OCI-LY1 (cell line): ENCODE results near the gene WDR93.

Source experiments
- H2AFZ ChIP-seq: fragments of 200-600 bp; sonication (generic), shearing (Covaris generic); 2 replicates; pipeline ENCODE4 v1.6.0; 2014; ENCODE audit warnings: antibody characterized with exemption, mild to moderate bottlenecking, low read length
- H3F3A ChIP-seq: fragments of 200-600 bp; sonication (generic), shearing (Covaris generic); 2 replicates; pipeline ENCODE4 v1.6.0; 2014; ENCODE audit warnings: mild to moderate bottlenecking, antibody characterized with exemption, low read length, moderate library complexity; ENCODE audit not compliant: insufficient read depth
- H3K27ac ChIP-seq: fragments of 200-600 bp; sonication (generic); 2 replicates; pipeline ENCODE4 v1.5.1; 2014; ENCODE audit warnings: low read length, mixed run types, mild to moderate bottlenecking, low read depth; ENCODE audit not compliant: poor library complexity, severe bottlenecking
- H3K27me3 ChIP-seq: fragments of 200-600 bp; sonication (generic); 2 replicates; pipeline ENCODE4 v1.6.0; 2014; ENCODE audit warnings: antibody characterized with exemption, mild to moderate bottlenecking, low read length, moderate library complexity; ENCODE audit not compliant: insufficient read depth
- H3K36me3 ChIP-seq: fragments of 200-600 bp; sonication (generic); 2 replicates; pipeline ENCODE4 v1.6.1; 2014; ENCODE audit warnings: mild to moderate bottlenecking, antibody characterized with exemption, low read length, moderate library complexity, mixed read lengths; ENCODE audit not compliant: insufficient read depth
- H3K4me1 ChIP-seq: fragments of 200-600 bp; sonication (generic); 2 replicates; pipeline ENCODE4 v1.5.1; 2014; ENCODE audit warnings: mild to moderate bottlenecking, low read length, moderate library complexity; ENCODE audit not compliant: insufficient read depth, severe bottlenecking
- H3K4me2 ChIP-seq: fragments of 200-600 bp; sonication (generic), shearing (Covaris generic); 2 replicates; pipeline ENCODE4 v1.6.1; 2014; ENCODE audit warnings: low read length
- H3K4me3 ChIP-seq: fragments of 200-600 bp; sonication (generic); 2 replicates; pipeline ENCODE4 v1.5.1; 2014; ENCODE audit warnings: low read length, low read depth, mild to moderate bottlenecking, mixed read lengths; ENCODE audit not compliant: poor library complexity, severe bottlenecking
- H3K79me2 ChIP-seq: fragments of 200-600 bp; shearing (Covaris generic); 2 replicates; pipeline ENCODE4 v1.6.1; 2016; ENCODE audit warnings: mixed run types, low read length, mixed read lengths; ENCODE audit not compliant: insufficient read depth
- H3K9ac ChIP-seq: fragments of 200-600 bp; sonication (generic), shearing (Covaris generic); 2 replicates; pipeline ENCODE4 v1.6.1; 2014; ENCODE audit warnings: mild to moderate bottlenecking, low read length, mixed read lengths
- H3K9me2 ChIP-seq: fragments of 200-600 bp; sonication (generic), shearing (Covaris generic); 2 replicates; pipeline ENCODE4 v1.6.1; 2014; ENCODE audit warnings: low read depth, mild to moderate bottlenecking, low read length, mixed read lengths
- H3K9me3 ChIP-seq: fragments of 200-600 bp; shearing (Covaris generic); 2 replicates; pipeline ENCODE4 v1.6.1; 2014; ENCODE audit warnings: low read length, mixed read lengths
- H4K20me1 ChIP-seq: fragments of 200-600 bp; sonication (generic), shearing (Covaris generic); 2 replicates; pipeline ENCODE4 v1.6.0; 2016; ENCODE audit warnings: mild to moderate bottlenecking, low read length; ENCODE audit not compliant: insufficient read depth
- CTCF ChIP-seq: fragments of 200-600 bp; sonication (generic), shearing (Covaris generic); IDR thresholded peaks from 2 replicates; pipeline ENCODE4 v1.5.1; 2017; ENCODE audit warnings: mild to moderate bottlenecking, antibody characterized with exemption, low read length, moderate library complexity, mixed read lengths
- EZH2 ChIP-seq: fragments of 200-600 bp; sonication (generic), shearing (Covaris generic); IDR thresholded peaks from 2 replicates; pipeline ENCODE4 v1.8.0; 2017; ENCODE audit warnings: borderline replicate concordance, mixed run types, mild to moderate bottlenecking, antibody characterized with exemption, low read length, moderate library complexity, mixed read lengths

WDR93 gene

GRCh38 chr15:89767411-89767915 is 76.9 kb downstream of the WDR93 start:
- Histone ChIP-seq H3K27me3 (peaks cover 8% of the 10 kb centered on the region; the same call in 1 of the 2 replicates), H3K9me3 (no peaks in the 10 kb centered on the region), H3K9ac (no peak overlapping the region), H3F3A (no peaks in the 10 kb centered on the region), H3K4me1 (no peaks in the 10 kb centered on the region), H3K36me3 (no peaks in the 10 kb centered on the region), H4K20me1 (no peaks in the 10 kb centered on the region), H3K4me2 (no peak overlapping the region), H3K27ac (no peak overlapping the region), H3K4me3 (no peak overlapping the region), H3K79me2 (no peaks in the 10 kb centered on the region), H2AFZ (no peak overlapping the region), H3K9me2 (no peaks in the 10 kb centered on the region)
- TF ChIP-seq CTCF = no peak
- no peak for TF ChIP-seq EZH2

GRCh38 chr15:89768071-89768500 is 77.5 kb downstream of the WDR93 start:
- Histone ChIP-seq H3K9ac (no peak overlapping the region), H3K4me3 (no peak overlapping the region), H3K79me2 (no peaks in the 10 kb centered on the region), H3K27ac (no peak overlapping the region), H3K4me1 (no peaks in the 10 kb centered on the region), H3K9me3 (no peaks in the 10 kb centered on the region), H3K36me3 (no peaks in the 10 kb centered on the region), H3K27me3 (peaks cover 8% of the 10 kb centered on the region; the same call in 1 of the 2 replicates), H3F3A (no peaks in the 10 kb centered on the region), H3K9me2 (no peaks in the 10 kb centered on the region), H3K4me2 (no peak overlapping the region), H4K20me1 (no peaks in the 10 kb centered on the region), H2AFZ (no peak overlapping the region)
- TF ChIP-seq CTCF = no peak
- no peak for TF ChIP-seq EZH2

GRCh38 chr15:89769366-89769765 is 78.8 kb downstream of the WDR93 start:
- Histone ChIP-seq H3K4me2 (no peak overlapping the region), H3K36me3 (no peaks in the 10 kb centered on the region), H3K9me3 (no peaks in the 10 kb centered on the region), H2AFZ (no peak overlapping the region), H3K4me3 (no peak overlapping the region), H3K4me1 (no peaks in the 10 kb centered on the region), H3K79me2 (no peaks in the 10 kb centered on the region), H3K27me3 (peaks cover 8% of the 10 kb centered on the region; the same call in 1 of the 2 replicates), H3K9ac (no peak overlapping the region), H4K20me1 (no peaks in the 10 kb centered on the region), H3K9me2 (no peaks in the 10 kb centered on the region), H3F3A (no peaks in the 10 kb centered on the region), H3K27ac (no peak overlapping the region)
- no peak for TF ChIP-seq CTCF
- no peak for TF ChIP-seq EZH2
